HEK293 (cell line): ENCODE measurements around the gene TMTC1.

Experiments
- BCL11A ChIP-seq: fragments of 450-650 bp; formaldehyde crosslinking; IDR thresholded peaks from 2 replicates; pipeline ENCODE4 v1.5.1; 2016; ENCODE audit warnings: low read depth, missing biosample characterization, missing genetic modification characterization
- ZBTB21 ChIP-seq: fragments of 450-650 bp; formaldehyde crosslinking; IDR thresholded peaks from 2 replicates; pipeline ENCODE4 v1.5.1; 2017; ENCODE audit warnings: missing biosample characterization, missing genetic modification characterization
- ZNF146 ChIP-seq: fragments of 450-650 bp; formaldehyde crosslinking; IDR thresholded peaks from 2 replicates; pipeline ENCODE4 v1.5.1; 2016; ENCODE audit warnings: missing biosample characterization, missing genetic modification characterization
- ZNF214 ChIP-seq: fragments of 450-650 bp; formaldehyde crosslinking; IDR thresholded peaks from 2 replicates; pipeline ENCODE4 v1.5.1; 2017; ENCODE audit warnings: missing biosample characterization, mild to moderate bottlenecking, missing genetic modification characterization, borderline replicate concordance
- ZNF311 ChIP-seq: fragments of 450-650 bp; formaldehyde crosslinking; IDR thresholded peaks from 2 replicates; pipeline ENCODE4 v1.5.1; 2017; ENCODE audit warnings: missing biosample characterization, missing genetic modification characterization, borderline replicate concordance
- TF ChIP-seq, protein P1 (sequence below): fragments of 450-650 bp; formaldehyde crosslinking; IDR thresholded peaks from 2 replicates; pipeline ENCODE4 v1.5.1; 2016; ENCODE audit warnings: missing biosample characterization, missing genetic modification characterization
- TF ChIP-seq, protein P2 (sequence below): fragments of 450-650 bp; formaldehyde crosslinking; IDR thresholded peaks from 2 replicates; pipeline ENCODE4 v1.5.1; 2017; ENCODE audit warnings: missing biosample characterization, missing genetic modification characterization
- TF ChIP-seq, protein P3 (sequence below): fragments of 450-650 bp; formaldehyde crosslinking; IDR thresholded peaks from 2 replicates; pipeline ENCODE4 v1.5.1; 2016; ENCODE audit warnings: missing biosample characterization, missing genetic modification characterization, low read depth
- TF ChIP-seq, protein P4 (sequence below): sonication (generic); formaldehyde crosslinking; IDR thresholded peaks from 2 replicates; pipeline ENCODE4 v1.8.1; 2022; ENCODE audit warnings: mild to moderate bottlenecking, moderate library complexity, missing genetic modification reagents
- TF ChIP-seq, protein P5 (sequence below): fragments of 450-650 bp; formaldehyde crosslinking; IDR thresholded peaks from 2 replicates; pipeline ENCODE4 v1.5.1; 2016; ENCODE audit warnings: missing biosample characterization, missing genetic modification characterization
- TF ChIP-seq, protein P6 (sequence below): fragments of 450-650 bp; formaldehyde crosslinking; IDR thresholded peaks from 2 replicates; pipeline ENCODE4 v1.5.1; 2016; ENCODE audit warnings: missing biosample characterization, missing genetic modification characterization
- TF ChIP-seq, protein P7 (sequence below): fragments of 450-650 bp; formaldehyde crosslinking; IDR thresholded peaks from 2 replicates; pipeline ENCODE4; 2016; ENCODE audit warnings: missing biosample characterization, missing genetic modification characterization
- TF ChIP-seq, protein P8 (sequence below): fragments of 450-650 bp; IDR thresholded peaks from 2 replicates; pipeline ENCODE4 v1.5.1; 2018; ENCODE audit warnings: missing biosample characterization, mild to moderate bottlenecking, missing genetic modification characterization

DNA sequence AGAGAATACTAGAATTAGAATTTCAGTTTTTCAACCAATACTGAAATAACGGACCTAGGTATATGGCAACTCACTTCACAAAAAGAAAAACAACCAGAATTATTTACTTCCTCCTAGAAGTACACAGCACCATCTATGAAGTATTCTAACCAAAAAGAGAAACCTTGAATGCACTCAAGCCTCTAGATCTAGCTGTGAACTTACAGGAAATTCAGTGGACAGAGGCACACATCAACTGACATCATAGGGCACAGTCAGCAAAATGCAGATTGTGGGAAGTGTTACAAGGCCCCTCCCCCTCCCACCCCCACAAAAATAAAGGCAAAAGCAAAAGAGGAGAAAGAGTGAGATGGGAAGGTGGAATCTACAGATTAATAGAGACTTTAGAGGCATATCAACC, 102.4 kb downstream of the TMTC1 start:
- TF ChIP-seq, protein P1, sequence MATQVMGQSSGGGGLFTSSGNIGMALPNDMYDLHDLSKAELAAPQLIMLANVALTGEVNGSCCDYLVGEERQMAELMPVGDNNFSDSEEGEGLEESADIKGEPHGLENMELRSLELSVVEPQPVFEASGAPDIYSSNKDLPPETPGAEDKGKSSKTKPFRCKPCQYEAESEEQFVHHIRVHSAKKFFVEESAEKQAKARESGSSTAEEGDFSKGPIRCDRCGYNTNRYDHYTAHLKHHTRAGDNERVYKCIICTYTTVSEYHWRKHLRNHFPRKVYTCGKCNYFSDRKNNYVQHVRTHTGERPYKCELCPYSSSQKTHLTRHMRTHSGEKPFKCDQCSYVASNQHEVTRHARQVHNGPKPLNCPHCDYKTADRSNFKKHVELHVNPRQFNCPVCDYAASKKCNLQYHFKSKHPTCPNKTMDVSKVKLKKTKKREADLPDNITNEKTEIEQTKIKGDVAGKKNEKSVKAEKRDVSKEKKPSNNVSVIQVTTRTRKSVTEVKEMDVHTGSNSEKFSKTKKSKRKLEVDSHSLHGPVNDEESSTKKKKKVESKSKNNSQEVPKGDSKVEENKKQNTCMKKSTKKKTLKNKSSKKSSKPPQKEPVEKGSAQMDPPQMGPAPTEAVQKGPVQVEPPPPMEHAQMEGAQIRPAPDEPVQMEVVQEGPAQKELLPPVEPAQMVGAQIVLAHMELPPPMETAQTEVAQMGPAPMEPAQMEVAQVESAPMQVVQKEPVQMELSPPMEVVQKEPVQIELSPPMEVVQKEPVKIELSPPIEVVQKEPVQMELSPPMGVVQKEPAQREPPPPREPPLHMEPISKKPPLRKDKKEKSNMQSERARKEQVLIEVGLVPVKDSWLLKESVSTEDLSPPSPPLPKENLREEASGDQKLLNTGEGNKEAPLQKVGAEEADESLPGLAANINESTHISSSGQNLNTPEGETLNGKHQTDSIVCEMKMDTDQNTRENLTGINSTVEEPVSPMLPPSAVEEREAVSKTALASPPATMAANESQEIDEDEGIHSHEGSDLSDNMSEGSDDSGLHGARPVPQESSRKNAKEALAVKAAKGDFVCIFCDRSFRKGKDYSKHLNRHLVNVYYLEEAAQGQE, result no peak
- TF ChIP-seq BCL11A (tag by site-specific recombination), result no peak
- no peak for TF ChIP-seq ZBTB21 (tag by site-specific recombination)
- TF ChIP-seq, protein P2, sequence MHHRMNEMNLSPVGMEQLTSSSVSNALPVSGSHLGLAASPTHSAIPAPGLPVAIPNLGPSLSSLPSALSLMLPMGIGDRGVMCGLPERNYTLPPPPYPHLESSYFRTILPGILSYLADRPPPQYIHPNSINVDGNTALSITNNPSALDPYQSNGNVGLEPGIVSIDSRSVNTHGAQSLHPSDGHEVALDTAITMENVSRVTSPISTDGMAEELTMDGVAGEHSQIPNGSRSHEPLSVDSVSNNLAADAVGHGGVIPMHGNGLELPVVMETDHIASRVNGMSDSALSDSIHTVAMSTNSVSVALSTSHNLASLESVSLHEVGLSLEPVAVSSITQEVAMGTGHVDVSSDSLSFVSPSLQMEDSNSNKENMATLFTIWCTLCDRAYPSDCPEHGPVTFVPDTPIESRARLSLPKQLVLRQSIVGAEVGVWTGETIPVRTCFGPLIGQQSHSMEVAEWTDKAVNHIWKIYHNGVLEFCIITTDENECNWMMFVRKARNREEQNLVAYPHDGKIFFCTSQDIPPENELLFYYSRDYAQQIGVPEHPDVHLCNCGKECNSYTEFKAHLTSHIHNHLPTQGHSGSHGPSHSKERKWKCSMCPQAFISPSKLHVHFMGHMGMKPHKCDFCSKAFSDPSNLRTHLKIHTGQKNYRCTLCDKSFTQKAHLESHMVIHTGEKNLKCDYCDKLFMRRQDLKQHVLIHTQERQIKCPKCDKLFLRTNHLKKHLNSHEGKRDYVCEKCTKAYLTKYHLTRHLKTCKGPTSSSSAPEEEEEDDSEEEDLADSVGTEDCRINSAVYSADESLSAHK (tag by site-specific recombination), result no peak
- TF ChIP-seq, protein P3, sequence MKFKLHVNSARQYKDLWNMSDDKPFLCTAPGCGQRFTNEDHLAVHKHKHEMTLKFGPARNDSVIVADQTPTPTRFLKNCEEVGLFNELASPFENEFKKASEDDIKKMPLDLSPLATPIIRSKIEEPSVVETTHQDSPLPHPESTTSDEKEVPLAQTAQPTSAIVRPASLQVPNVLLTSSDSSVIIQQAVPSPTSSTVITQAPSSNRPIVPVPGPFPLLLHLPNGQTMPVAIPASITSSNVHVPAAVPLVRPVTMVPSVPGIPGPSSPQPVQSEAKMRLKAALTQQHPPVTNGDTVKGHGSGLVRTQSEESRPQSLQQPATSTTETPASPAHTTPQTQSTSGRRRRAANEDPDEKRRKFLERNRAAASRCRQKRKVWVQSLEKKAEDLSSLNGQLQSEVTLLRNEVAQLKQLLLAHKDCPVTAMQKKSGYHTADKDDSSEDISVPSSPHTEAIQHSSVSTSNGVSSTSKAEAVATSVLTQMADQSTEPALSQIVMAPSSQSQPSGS, result no peak
- TF ChIP-seq, protein P4, sequence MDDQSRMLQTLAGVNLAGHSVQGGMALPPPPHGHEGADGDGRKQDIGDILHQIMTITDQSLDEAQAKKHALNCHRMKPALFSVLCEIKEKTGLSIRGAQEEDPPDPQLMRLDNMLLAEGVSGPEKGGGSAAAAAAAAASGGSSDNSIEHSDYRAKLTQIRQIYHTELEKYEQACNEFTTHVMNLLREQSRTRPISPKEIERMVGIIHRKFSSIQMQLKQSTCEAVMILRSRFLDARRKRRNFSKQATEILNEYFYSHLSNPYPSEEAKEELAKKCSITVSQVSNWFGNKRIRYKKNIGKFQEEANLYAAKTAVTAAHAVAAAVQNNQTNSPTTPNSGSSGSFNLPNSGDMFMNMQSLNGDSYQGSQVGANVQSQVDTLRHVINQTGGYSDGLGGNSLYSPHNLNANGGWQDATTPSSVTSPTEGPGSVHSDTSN (CRISPR knock-in tag), result no peak
- TF ChIP-seq, protein P5, sequence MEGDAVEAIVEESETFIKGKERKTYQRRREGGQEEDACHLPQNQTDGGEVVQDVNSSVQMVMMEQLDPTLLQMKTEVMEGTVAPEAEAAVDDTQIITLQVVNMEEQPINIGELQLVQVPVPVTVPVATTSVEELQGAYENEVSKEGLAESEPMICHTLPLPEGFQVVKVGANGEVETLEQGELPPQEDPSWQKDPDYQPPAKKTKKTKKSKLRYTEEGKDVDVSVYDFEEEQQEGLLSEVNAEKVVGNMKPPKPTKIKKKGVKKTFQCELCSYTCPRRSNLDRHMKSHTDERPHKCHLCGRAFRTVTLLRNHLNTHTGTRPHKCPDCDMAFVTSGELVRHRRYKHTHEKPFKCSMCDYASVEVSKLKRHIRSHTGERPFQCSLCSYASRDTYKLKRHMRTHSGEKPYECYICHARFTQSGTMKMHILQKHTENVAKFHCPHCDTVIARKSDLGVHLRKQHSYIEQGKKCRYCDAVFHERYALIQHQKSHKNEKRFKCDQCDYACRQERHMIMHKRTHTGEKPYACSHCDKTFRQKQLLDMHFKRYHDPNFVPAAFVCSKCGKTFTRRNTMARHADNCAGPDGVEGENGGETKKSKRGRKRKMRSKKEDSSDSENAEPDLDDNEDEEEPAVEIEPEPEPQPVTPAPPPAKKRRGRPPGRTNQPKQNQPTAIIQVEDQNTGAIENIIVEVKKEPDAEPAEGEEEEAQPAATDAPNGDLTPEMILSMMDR (tag by site-specific recombination), result no peak
- no peak for TF ChIP-seq ZNF146 (tag by site-specific recombination)
- TF ChIP-seq, protein P6, sequence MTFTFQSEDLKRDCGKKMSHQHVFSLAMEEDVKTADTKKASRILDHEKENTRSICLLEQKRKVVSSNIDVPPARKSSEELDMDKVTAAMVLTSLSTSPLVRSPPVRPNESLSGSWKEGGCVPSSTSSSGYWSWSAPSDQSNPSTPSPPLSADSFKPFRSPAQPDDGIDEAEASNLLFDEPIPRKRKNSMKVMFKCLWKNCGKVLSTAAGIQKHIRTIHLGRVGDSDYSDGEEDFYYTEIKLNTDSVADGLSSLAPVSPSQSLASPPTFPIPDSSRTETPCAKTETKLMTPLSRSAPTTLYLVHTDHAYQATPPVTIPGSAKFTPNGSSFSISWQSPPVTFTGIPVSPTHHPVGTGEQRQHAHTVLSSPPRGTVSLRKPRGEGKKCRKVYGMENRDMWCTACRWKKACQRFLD (tag by site-specific recombination), result no peak
- TF ChIP-seq ZNF311 (tag by site-specific recombination), result no peak
- TF ChIP-seq, protein P7, sequence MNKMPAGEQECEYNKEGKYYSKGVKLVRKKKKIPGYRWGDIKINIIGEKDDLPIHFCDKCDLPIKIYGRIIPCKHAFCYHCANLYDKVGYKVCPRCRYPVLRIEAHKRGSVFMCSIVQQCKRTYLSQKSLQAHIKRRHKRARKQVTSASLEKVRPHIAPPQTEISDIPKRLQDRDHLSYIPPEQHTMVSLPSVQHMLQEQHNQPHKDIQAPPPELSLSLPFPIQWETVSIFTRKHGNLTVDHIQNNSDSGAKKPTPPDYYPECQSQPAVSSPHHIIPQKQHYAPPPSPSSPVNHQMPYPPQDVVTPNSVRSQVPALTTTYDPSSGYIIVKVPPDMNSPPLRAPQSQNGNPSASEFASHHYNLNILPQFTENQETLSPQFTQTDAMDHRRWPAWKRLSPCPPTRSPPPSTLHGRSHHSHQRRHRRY (tag by site-specific recombination), result no peak
- TF ChIP-seq, protein P8, sequence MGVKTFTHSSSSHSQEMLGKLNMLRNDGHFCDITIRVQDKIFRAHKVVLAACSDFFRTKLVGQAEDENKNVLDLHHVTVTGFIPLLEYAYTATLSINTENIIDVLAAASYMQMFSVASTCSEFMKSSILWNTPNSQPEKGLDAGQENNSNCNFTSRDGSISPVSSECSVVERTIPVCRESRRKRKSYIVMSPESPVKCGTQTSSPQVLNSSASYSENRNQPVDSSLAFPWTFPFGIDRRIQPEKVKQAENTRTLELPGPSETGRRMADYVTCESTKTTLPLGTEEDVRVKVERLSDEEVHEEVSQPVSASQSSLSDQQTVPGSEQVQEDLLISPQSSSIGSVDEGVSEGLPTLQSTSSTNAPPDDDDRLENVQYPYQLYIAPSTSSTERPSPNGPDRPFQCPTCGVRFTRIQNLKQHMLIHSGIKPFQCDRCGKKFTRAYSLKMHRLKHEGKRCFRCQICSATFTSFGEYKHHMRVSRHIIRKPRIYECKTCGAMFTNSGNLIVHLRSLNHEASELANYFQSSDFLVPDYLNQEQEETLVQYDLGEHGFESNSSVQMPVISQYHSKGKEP (tag by site-specific recombination), result no peak
- TF ChIP-seq ZNF214 (tag by site-specific recombination), result no peak
